Right renal cortex interstitium (tissue), 3 donors: ENCODE results near the gene NOS3. TPM values are rescaled to one million over a fixed set of nuclear protein-coding genes. Genes with fewer than 3 reads are reported as not detected.

ENCODE experiments used
- polyA plus RNA-seq, 3 donors: library from polyadenylated mRNA; unstranded; fragments of 120-200 nt; gene quantifications; one replicate each; pipeline ENCODE4 v1.2.1, GENCODE V29; 2013; ENCODE audit not compliant: insufficient read length in 3 of 3

Gene NOS3
- polyA plus RNA-seq, 3 donors: 6.8 to 7.6 (median 7.0) TPM

Other genes with a start within 250 kb of the NOS3 start
- 100 to 1,000 TPM in 1 of 3 donors, 10 to 100 TPM in 2; 80.2 to 115 (median 87.1) TPM for gene TMEM176B, start 190.7 kb upstream of the NOS3 start, polyA plus RNA-seq
- 100 to 1,000 TPM in 1 of 3 donors, 10 to 100 TPM in 2; 80.7 to 126 (median 89.0) TPM for gene TMEM176A, start 190.2 kb upstream of the NOS3 start, polyA plus RNA-seq
- 10 to 100 TPM; 41.9 to 77.1 (median 57.5) TPM for gene AOC1, start 138.5 kb upstream of the NOS3 start, polyA plus RNA-seq
- 10 to 100 TPM; 13.2 to 14.6 (median 14.1) TPM for gene KCNH2, start 12.7 kb upstream of the NOS3 start, polyA plus RNA-seq
- 1 to 10 TPM in 2 of 3 donors, under 1 TPM in 1; 0.99 to 2.3 (median 2.2) TPM for gene ATG9B, start 33.5 kb downstream of the NOS3 start, polyA plus RNA-seq
- 10 to 100 TPM; 15.2 to 18.4 (median 15.5) TPM for gene ABCB8, start 37.4 kb downstream of the NOS3 start, polyA plus RNA-seq
- gene ASIC3, start 57.5 kb downstream of the NOS3 start, polyA plus RNA-seq: 1 to 10 TPM; 1.1 to 2.4 (median 1.2) TPM
- 10 to 100 TPM; 15.1 to 19.3 (median 17.1) TPM for gene CDK5, start 66.9 kb downstream of the NOS3 start, polyA plus RNA-seq
- 10 to 100 TPM; 70.5 to 87.7 (median 73.5) TPM for gene SLC4A2, start 68.6 kb downstream of the NOS3 start, polyA plus RNA-seq
- 10 to 100 TPM; 44.2 to 50.8 (median 44.9) TPM for gene FASTK, start 89.8 kb downstream of the NOS3 start, polyA plus RNA-seq
- gene TMUB1, start 92.5 kb downstream of the NOS3 start, polyA plus RNA-seq: 10 to 100 TPM; 21.1 to 26.4 (median 21.4) TPM
- 10 to 100 TPM; 54.3 to 61.2 (median 60.2) TPM for gene AGAP3, start 95.5 kb downstream of the NOS3 start, polyA plus RNA-seq
- gene GBX1, start 176.7 kb downstream of the NOS3 start, polyA plus RNA-seq: under 1 TPM in 2 of 3 donors, not detected in 1; 0.14 to 0.18 TPM
- not detected for gene ASB10, start 196.2 kb downstream of the NOS3 start, polyA plus RNA-seq
- gene H2BK1, start 219.5 kb downstream of the NOS3 start, polyA plus RNA-seq: not detected
- 10 to 100 TPM; 23.3 to 24.8 (median 24.3) TPM for gene ABCF2, start 236.2 kb downstream of the NOS3 start, polyA plus RNA-seq
- 10 to 100 TPM; 20.4 to 22.6 (median 21.4) TPM for gene CHPF2, start 241.5 kb downstream of the NOS3 start, polyA plus RNA-seq